Activated T-cell treated with anti-CD3 and anti-CD28 coated beads, Interleukin-2, amount 50 U/mL, for 24 hours (primary cell): ENCODE measurements around the gene TALDO1.

Experiments
- DNase-seq: peaks from one replicate; pipeline ENCODE4 v3.0.0-alpha.2; 2020
- H3K27ac Mint-ChIP-seq: 2 replicates; pipeline ENCODE4 v1.8.0; 2020; ENCODE audit warnings: mild to moderate bottlenecking, mixed read lengths
- H3K27me3 Mint-ChIP-seq: 2 replicates; pipeline ENCODE4 v1.8.0; 2020; ENCODE audit warnings: mixed read lengths
- H3K36me3 Mint-ChIP-seq: 2 replicates; pipeline ENCODE4 v1.8.0; 2020; ENCODE audit warnings: low read depth, mixed read lengths
- H3K4me1 Mint-ChIP-seq: 2 replicates; pipeline ENCODE4 v1.8.0; 2020; ENCODE audit warnings: low read depth, mixed read lengths
- H3K4me3 Mint-ChIP-seq: 2 replicates; pipeline ENCODE4 v1.8.0; 2020; ENCODE audit warnings: mild to moderate bottlenecking, moderate library complexity, mixed read lengths
- H3K9me3 Mint-ChIP-seq: 2 replicates; pipeline ENCODE4 v1.8.0; 2020; ENCODE audit warnings: mixed read lengths

The TALDO1 gene

GRCh38 chr11:799641-800316 is 52.5 kb downstream of the TALDO1 start:
- H3K4me1 Mint-ChIP-seq = peaks cover 22% of the 10 kb centered on the region
- H3K27me3 Mint-ChIP-seq = no peaks in the 10 kb centered on the region
- H3K27ac Mint-ChIP-seq = no peak overlapping the region
- H3K36me3 Mint-ChIP-seq = peaks cover 47% of the 10 kb centered on the region
- H3K4me3 Mint-ChIP-seq = no peak overlapping the region
- no peaks in the 10 kb centered on the region for H3K9me3 Mint-ChIP-seq
- DNase-seq = no peak

DNA sequence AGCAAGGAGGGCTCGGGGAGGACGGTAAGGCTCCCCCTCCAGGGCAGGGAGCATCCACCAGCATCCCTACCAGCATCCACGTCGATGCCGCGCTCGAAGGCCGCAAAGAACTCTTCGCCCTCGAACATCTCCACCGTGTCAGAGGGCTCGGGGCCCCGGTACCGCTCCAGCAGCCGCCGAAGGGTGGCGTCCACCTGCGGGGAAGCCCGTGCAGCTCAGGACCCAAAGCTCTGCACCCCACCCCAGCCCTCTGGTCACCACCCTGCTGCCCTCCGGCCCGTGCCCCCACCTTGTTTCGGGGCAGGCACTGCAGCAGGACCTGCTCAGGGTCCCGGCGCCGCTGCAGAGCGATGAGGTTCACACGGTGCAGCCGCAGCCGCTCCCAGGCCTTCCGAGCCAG is 53.2 kb downstream of the TALDO1 start:
- H3K9me3 Mint-ChIP-seq = no peaks in the 10 kb centered on the region
- H3K4me1 Mint-ChIP-seq = peaks cover 18% of the 10 kb centered on the region
- H3K27me3 Mint-ChIP-seq = no peaks in the 10 kb centered on the region

DNA sequence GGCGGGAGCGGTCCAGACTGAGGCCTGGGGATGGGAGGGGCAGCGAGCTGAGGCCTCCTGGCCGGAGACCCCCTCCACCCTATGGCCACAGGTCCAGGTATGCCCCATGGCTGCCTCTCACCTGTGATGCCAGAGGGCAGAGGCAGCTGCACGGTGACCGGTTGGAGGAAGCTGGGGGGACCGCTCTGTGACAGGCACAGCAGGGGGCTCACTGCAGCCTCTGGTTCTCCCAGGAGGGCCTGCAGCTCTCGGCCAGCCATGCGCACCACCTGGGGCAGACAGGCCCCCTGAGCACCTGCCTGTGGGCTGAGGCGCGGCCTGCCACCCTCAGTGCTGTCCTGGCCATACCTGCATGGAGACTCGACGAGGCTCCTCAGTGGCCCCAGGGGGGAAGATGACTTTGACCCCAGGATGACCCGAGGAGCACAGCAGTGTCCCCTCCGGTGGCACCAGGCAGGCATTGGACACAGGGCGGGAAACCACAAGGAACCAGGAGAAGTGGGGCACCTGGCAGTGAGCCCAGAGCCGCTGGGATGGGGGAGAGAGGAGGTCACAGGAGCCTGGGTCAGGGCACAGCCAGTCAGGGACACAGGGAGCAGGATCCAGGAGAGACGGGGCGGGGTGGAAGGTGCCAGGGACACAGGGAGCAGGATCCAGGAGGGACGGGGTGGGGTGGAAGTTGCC is 54.0 kb downstream of the TALDO1 start:
- no peak for DNase-seq
- H3K36me3 Mint-ChIP-seq = peaks cover 43% of the 10 kb centered on the region
- H3K4me3 Mint-ChIP-seq = no peak overlapping the region
- H3K27ac Mint-ChIP-seq = no peak overlapping the region
- H3K27me3 Mint-ChIP-seq = no peaks in the 10 kb centered on the region
- H3K9me3 Mint-ChIP-seq = no peaks in the 10 kb centered on the region
- H3K4me1 Mint-ChIP-seq = peaks cover 20% of the 10 kb centered on the region

More for the DNA sequence above, 53.2 kb downstream of the TALDO1 start:
- no peak overlapping the region for H3K27ac Mint-ChIP-seq
- no peak for DNase-seq
- H3K36me3 Mint-ChIP-seq = peaks cover 46% of the 10 kb centered on the region
- H3K4me3 Mint-ChIP-seq = no peak overlapping the region

GRCh38 chr11:802018-802617 is 54.9 kb downstream of the TALDO1 start:
- Mint-ChIP-seq H3K4me3 (no peak overlapping the region), H3K9me3 (no peaks in the 10 kb centered on the region), H3K36me3 (peaks cover 40% of the 10 kb centered on the region), H3K27ac (no peak overlapping the region), H3K4me1 (peaks cover 14% of the 10 kb centered on the region), H3K27me3 (no peaks in the 10 kb centered on the region)
- no peak for DNase-seq

GRCh38 chr11:802693-803466 is 55.6 kb downstream of the TALDO1 start:
- Mint-ChIP-seq H3K27ac (no peak overlapping the region), H3K27me3 (no peaks in the 10 kb centered on the region), H3K4me3 (peak overlapping the region; percentile 84), H3K4me1 (peaks cover 18% of the 10 kb centered on the region), H3K36me3 (peaks cover 43% of the 10 kb centered on the region), H3K9me3 (no peaks in the 10 kb centered on the region)
- no peak for DNase-seq

DNA sequence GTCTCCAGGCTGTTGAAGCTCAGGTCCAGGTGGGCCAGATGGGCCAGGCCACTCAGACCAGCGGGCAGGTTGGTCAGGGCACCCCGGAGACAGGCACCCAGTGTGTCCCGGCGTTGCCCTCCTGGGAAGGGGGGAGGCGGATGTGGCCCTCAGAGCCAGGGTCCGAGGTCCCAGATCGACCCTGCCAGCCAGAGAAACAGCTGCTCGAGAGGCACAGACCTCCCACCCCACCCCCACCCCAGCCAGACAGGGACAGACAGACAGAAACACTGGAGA is 56.1 kb downstream of the TALDO1 start:
- peaks cover 45% of the 10 kb centered on the region for H3K36me3 Mint-ChIP-seq
- peaks cover 22% of the 10 kb centered on the region for H3K4me1 Mint-ChIP-seq
- H3K27ac Mint-ChIP-seq = no peak overlapping the region
- H3K4me3 Mint-ChIP-seq = peak overlapping the region; percentile 84
- H3K27me3 Mint-ChIP-seq = no peaks in the 10 kb centered on the region
- no peaks in the 10 kb centered on the region for H3K9me3 Mint-ChIP-seq
- DNase-seq = no peak

DNA sequence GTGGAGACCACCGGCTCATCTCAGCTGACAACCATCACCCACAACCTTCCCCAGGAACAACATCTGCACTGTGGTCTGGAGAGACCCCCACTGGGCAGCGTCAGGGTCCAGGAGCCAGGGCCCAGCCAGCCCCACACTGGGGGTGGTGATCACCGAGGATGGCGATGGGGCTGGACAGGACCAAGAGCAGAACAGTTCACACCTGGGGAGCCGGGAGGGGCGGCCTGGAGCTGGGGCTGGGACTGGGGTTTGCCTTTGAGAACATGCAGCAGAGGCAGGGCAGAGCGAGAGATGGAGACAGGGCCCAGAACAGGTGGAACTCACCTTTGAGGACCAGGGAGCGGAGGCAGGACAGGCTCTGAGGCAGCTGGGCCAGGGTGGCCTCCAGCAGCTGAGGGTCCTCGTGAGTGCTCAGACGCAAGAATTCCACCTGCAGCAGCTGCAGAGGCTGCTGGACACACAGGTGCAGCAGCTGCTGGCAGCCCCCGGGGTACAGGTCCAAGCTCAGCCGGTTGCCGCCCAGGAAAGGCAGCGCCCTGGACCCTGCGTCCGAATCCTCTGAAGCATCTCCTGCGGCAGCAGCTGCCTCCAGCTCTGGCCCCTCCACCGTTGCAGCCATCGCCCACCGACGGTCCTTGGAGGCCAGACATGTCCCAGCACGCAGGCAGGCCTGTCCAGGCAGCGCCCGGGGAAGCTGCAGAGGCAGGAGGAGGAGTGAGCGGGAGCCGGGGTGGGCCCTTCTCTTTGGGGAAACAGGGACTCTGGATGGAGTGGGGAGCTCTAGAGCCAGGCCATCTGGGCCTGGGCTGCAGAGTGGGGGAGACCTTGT is 56.7 kb downstream of the TALDO1 start:
- Mint-ChIP-seq H3K4me3 (peak overlapping the region; percentile 84), H3K27me3 (no peaks in the 10 kb centered on the region), H3K36me3 (peaks cover 50% of the 10 kb centered on the region), H3K27ac (peak overlapping the region; percentile 74), H3K9me3 (no peaks in the 10 kb centered on the region), H3K4me1 (peaks cover 26% of the 10 kb centered on the region)
- DNase-seq = no peak

DNA sequence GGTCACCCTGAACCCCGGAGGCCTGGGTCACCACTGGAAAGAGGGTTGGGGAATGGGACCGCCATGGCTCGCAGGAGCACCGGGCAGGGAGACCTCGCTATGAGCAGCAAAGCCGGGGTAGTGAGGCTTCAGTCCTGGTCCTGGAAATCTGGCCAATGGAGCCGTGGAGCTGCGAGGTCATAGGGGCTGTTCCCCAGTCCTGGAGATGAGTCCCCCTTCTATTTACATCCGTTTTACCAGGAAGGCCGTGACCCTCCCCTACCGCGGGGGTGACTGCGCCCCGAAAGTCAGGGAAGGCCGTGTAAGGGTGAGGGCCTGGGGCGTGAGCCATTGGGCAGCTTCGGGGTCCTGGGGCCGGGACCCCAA is 57.3 kb downstream of the TALDO1 start:
- Mint-ChIP-seq H3K36me3 (peaks cover 49% of the 10 kb centered on the region), H3K27me3 (no peaks in the 10 kb centered on the region), H3K4me1 (peaks cover 26% of the 10 kb centered on the region), H3K27ac (peak overlapping the region; percentile 74), H3K9me3 (no peaks in the 10 kb centered on the region), H3K4me3 (peak overlapping the region; percentile 84)
- DNase-seq = no peak

GRCh38 chr11:808427-809286 is 61.4 kb downstream of the TALDO1 start:
- peak; percentile 54 for DNase-seq
- peak overlapping the region; percentile 99 for H3K27ac Mint-ChIP-seq
- H3K4me1 Mint-ChIP-seq = peaks cover 48% of the 10 kb centered on the region
- H3K27me3 Mint-ChIP-seq = no peaks in the 10 kb centered on the region
- H3K9me3 Mint-ChIP-seq = no peaks in the 10 kb centered on the region
- peaks cover 56% of the 10 kb centered on the region for H3K36me3 Mint-ChIP-seq
- peak overlapping the region; percentile 89 for H3K4me3 Mint-ChIP-seq

DNA sequence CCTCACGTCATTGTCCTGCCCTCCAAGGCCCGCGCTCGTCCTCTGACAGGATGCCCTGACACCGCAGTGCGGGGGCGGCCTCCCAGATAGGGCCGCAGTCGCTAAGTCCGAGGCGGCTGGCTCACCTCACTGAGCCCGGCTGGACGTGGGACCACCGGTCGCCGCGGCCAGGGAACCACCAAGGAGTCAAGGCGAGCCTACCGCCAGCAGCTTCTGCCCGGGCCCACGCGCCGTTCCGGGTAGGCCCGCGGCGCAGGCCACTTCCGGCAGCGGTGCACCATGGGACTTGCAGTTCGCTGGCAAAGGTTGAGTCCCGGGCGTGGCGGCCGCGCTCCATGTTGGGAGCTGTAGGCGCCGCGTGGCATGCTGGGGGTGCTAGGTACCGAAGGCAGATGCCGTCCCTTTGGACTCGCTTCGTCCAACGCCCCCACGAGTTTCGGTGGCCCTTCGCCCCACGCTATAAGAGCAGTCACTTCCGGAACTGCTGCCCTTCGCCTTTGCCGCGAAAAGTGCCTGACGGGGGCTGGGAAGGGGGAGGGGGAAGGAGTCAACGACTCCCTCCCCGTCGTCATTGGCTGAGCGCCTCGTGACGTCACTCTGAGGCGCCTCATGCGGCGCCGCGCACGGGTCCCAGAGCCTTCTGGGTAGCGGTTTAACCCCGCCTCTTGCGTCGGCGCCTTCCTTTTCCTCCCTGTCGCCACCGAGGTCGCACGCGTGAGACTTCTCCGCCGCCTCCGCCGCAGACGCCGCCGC is 62.2 kb downstream of the TALDO1 start, which contains the start of gene RPLP2:
TSS of gene RPLP2 (plus strand) at position 681 of the 753 bp plus-strand sequence. CDS start 268 bp downstream, outside the sequence.
- peak within 1 kb of the TSS; percentile 99 for H3K27ac Mint-ChIP-seq
- H3K9me3 Mint-ChIP-seq = no peaks in the 10 kb centered on the region
- peak within 1 kb of the TSS; percentile 89 for H3K4me3 Mint-ChIP-seq
- no peaks in the 10 kb centered on the region for H3K27me3 Mint-ChIP-seq
- DNase-seq = peak; percentile 99
- H3K36me3 Mint-ChIP-seq = peaks cover 62% of the 10 kb centered on the region
- peaks cover 46% of the 10 kb centered on the region for H3K4me1 Mint-ChIP-seq

- Mint-ChIP-seq H3K4me3 (peak overlapping the region; percentile 89), H3K4me1 (peaks cover 44% of the 10 kb centered on the region), H3K36me3 (peaks cover 69% of the 10 kb centered on the region), H3K27ac (peak overlapping the region; percentile 99), H3K9me3 (no peaks in the 10 kb centered on the region), H3K27me3 (no peaks in the 10 kb centered on the region)
- DNase-seq = no peak
These were observed 62.8 kb downstream of the TALDO1 start for GRCh38 chr11:810040-810567.

DNA sequence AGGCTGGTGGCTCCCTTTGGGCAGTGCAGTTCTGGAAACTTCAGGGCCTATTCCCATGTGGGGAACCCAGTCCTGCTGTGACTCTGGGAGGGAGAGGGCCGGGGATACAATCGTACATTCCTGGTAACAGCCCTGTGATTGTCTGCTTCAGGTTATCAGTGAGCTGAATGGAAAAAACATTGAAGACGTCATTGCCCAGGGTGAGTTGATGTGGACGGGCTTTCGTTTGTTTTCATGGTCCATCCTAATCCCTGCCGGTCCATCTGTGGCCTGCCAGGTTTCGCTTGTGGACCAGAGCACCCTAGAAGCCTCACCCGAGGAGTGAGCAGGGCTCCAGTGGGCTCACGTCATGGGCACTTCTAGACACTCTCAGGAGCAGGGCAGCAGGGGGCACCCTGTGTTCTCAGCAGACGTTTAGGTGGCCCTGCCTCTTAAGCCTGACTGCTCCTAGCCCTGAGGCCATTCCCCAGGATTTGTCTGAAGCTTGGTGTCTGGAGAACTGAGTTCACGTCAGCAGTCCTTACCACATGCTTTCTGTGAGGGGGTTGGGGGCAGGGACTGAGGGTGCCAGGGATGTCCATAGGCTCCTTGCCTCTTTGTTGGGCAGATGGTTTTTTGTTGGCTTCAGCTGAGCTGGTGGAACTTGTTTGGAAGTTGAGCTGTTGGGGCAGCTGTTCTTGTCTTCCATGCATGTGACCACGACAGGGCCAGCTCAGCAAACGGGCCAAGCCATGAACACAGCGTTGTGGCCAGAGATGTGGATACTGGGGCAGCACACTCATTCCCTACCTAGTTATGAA is 64.4 kb downstream of the TALDO1 start:
- Mint-ChIP-seq H3K27me3 (no peaks in the 10 kb centered on the region), H3K27ac (peak overlapping the region; percentile 96), H3K9me3 (no peaks in the 10 kb centered on the region), H3K4me1 (peaks cover 36% of the 10 kb centered on the region), H3K36me3 (peaks cover 79% of the 10 kb centered on the region), H3K4me3 (peak overlapping the region; percentile 89)
- DNase-seq = peak; percentile 43
